ENCODE measurements around the gene IRX2.

IRX2 gene

GRCh38 chr5:2751592-2752021, at the start of gene IRX2:
Gene IRX2, minus strand, starts transcription at chr5:2751677. Its CDS starts 264 bp downstream, at chr5:2751413.
- DNase-seq (ENCODE audit: low read depth, low spot score), result peak; percentile 83
- no CpG with 5 or more reads among the region's 53 CpGs for WGBS (ENCODE audit: insufficient coverage, insufficient read length)
- H3K27ac ChIP-seq (ENCODE audit: low read length), result no peak within 1 kb of the TSS
- H3K4me3 ChIP-seq (ENCODE audit: low read length), result peak within 1 kb of the TSS; percentile 99
- H3K4me1 ChIP-seq (ENCODE audit: control insufficient read depth, insufficient read depth, low read length), result peaks cover 6% of the 10 kb centered on the region
- H3K36me3 ChIP-seq (ENCODE audit: control insufficient read depth, insufficient read depth, low read length), result peaks cover 19% of the 10 kb centered on the region
- peaks cover 16% of the 10 kb centered on the region for H3K27me3 ChIP-seq (ENCODE audit: control insufficient read depth, insufficient read depth, low read length)
- H3K9me3 ChIP-seq (ENCODE audit: control insufficient read depth, insufficient read depth, low read length), result no peaks in the 10 kb centered on the region

GRCh38 chr5:2800035-2800434, 48.6 kb upstream of the IRX2 start:
- no peak overlapping the region for H3K27ac ChIP-seq (ENCODE audit: low read length)
- no CpG with 5 or more reads among the region's 12 CpGs for WGBS (ENCODE audit: insufficient coverage, insufficient read length)

GRCh38 chr5:2797981-2798380, 46.5 kb upstream of the IRX2 start:
- no peaks in the 10 kb centered on the region for H3K4me1 ChIP-seq (ENCODE audit: control insufficient read depth, insufficient read depth, low read length)
- no CpG with 5 or more reads among the region's 2 CpGs for WGBS (ENCODE audit: insufficient coverage, insufficient read length)
- H3K4me3 ChIP-seq (ENCODE audit: low read length), result no peak overlapping the region
- no peaks in the 10 kb centered on the region for H3K27me3 ChIP-seq (ENCODE audit: control insufficient read depth, insufficient read depth, low read length)
- no peak overlapping the region for H3K27ac ChIP-seq (ENCODE audit: low read length)
- H3K9me3 ChIP-seq (ENCODE audit: control insufficient read depth, insufficient read depth, low read length), result no peaks in the 10 kb centered on the region
- no peak for DNase-seq (ENCODE audit: low read depth, low spot score)
- no peaks in the 10 kb centered on the region for H3K36me3 ChIP-seq (ENCODE audit: control insufficient read depth, insufficient read depth, low read length)

More at GRCh38 chr5:2800035-2800434, 48.6 kb upstream of the IRX2 start:
- no peaks in the 10 kb centered on the region for H3K9me3 ChIP-seq (ENCODE audit: control insufficient read depth, insufficient read depth, low read length)
- H3K4me1 ChIP-seq (ENCODE audit: control insufficient read depth, insufficient read depth, low read length), result no peaks in the 10 kb centered on the region
- no peaks in the 10 kb centered on the region for H3K36me3 ChIP-seq (ENCODE audit: control insufficient read depth, insufficient read depth, low read length)
- H3K4me3 ChIP-seq (ENCODE audit: low read length), result no peak overlapping the region
- no peaks in the 10 kb centered on the region for H3K27me3 ChIP-seq (ENCODE audit: control insufficient read depth, insufficient read depth, low read length)
- DNase-seq (ENCODE audit: low read depth, low spot score), result no peak

GRCh38 chr5:2797160-2797559, 45.7 kb upstream of the IRX2 start:
- Histone ChIP-seq H3K9me3 (ENCODE audit: control insufficient read depth, insufficient read depth, low read length) (no peaks in the 10 kb centered on the region), H3K4me1 (ENCODE audit: control insufficient read depth, insufficient read depth, low read length) (no peaks in the 10 kb centered on the region), H3K27me3 (ENCODE audit: control insufficient read depth, insufficient read depth, low read length) (no peaks in the 10 kb centered on the region), H3K27ac (ENCODE audit: low read length) (no peak overlapping the region), H3K36me3 (ENCODE audit: control insufficient read depth, insufficient read depth, low read length) (no peaks in the 10 kb centered on the region), H3K4me3 (ENCODE audit: low read length) (no peak overlapping the region)
- no peak for DNase-seq (ENCODE audit: low read depth, low spot score)
- no CpG with 5 or more reads among the region's 3 CpGs for WGBS (ENCODE audit: insufficient coverage, insufficient read length)

- H3K9me3 ChIP-seq (ENCODE audit: control insufficient read depth, insufficient read depth, low read length), result no peaks in the 10 kb centered on the region
- H3K36me3 ChIP-seq (ENCODE audit: control insufficient read depth, insufficient read depth, low read length), result no peaks in the 10 kb centered on the region
- peaks cover 1% of the 10 kb centered on the region; the same call in 1 of the 2 replicates for H3K4me1 ChIP-seq (ENCODE audit: control insufficient read depth, insufficient read depth, low read length)
- WGBS (ENCODE audit: insufficient coverage, insufficient read length), result no CpG with 5 or more reads among the region's 3 CpGs
- no peak overlapping the region for H3K4me3 ChIP-seq (ENCODE audit: low read length)
- no peaks in the 10 kb centered on the region for H3K27me3 ChIP-seq (ENCODE audit: control insufficient read depth, insufficient read depth, low read length)
- H3K27ac ChIP-seq (ENCODE audit: low read length), result no peak overlapping the region
- no peak for DNase-seq (ENCODE audit: low read depth, low spot score)
Observed at GRCh38 chr5:2783223-2783622, 31.7 kb upstream of the IRX2 start.

- H3K4me3 ChIP-seq (ENCODE audit: low read length), result no peak overlapping the region
- peaks cover 1% of the 10 kb centered on the region; the same call in 1 of the 2 replicates for H3K4me1 ChIP-seq (ENCODE audit: control insufficient read depth, insufficient read depth, low read length)
- DNase-seq (ENCODE audit: low read depth, low spot score), result no peak
- no peaks in the 10 kb centered on the region for H3K27me3 ChIP-seq (ENCODE audit: control insufficient read depth, insufficient read depth, low read length)
- H3K27ac ChIP-seq (ENCODE audit: low read length), result no peak overlapping the region
- WGBS (ENCODE audit: insufficient coverage, insufficient read length), result no CpG with 5 or more reads among the region's 3 CpGs
- H3K9me3 ChIP-seq (ENCODE audit: control insufficient read depth, insufficient read depth, low read length), result no peaks in the 10 kb centered on the region
- H3K36me3 ChIP-seq (ENCODE audit: control insufficient read depth, insufficient read depth, low read length), result no peaks in the 10 kb centered on the region
Observed at GRCh38 chr5:2782658-2783057, 31.2 kb upstream of the IRX2 start.

- H3K27ac ChIP-seq (ENCODE audit: low read length), result no peak overlapping the region
- H3K27me3 ChIP-seq (ENCODE audit: control insufficient read depth, insufficient read depth, low read length), result no peaks in the 10 kb centered on the region
- no peaks in the 10 kb centered on the region for H3K36me3 ChIP-seq (ENCODE audit: control insufficient read depth, insufficient read depth, low read length)
- no CpG with 5 or more reads among the region's 11 CpGs for WGBS (ENCODE audit: insufficient coverage, insufficient read length)
- peak; percentile 57 for DNase-seq (ENCODE audit: low read depth, low spot score)
- H3K9me3 ChIP-seq (ENCODE audit: control insufficient read depth, insufficient read depth, low read length), result no peaks in the 10 kb centered on the region
- no peak overlapping the region for H3K4me3 ChIP-seq (ENCODE audit: low read length)
- peaks cover 1% of the 10 kb centered on the region; the same call in 1 of the 2 replicates for H3K4me1 ChIP-seq (ENCODE audit: control insufficient read depth, insufficient read depth, low read length)
Observed at GRCh38 chr5:2780421-2781171, 29.1 kb upstream of the IRX2 start.

- Histone ChIP-seq H3K27ac (ENCODE audit: low read length) (no peak overlapping the region), H3K4me3 (ENCODE audit: low read length) (no peak overlapping the region), H3K9me3 (ENCODE audit: control insufficient read depth, insufficient read depth, low read length) (no peaks in the 10 kb centered on the region), H3K4me1 (ENCODE audit: control insufficient read depth, insufficient read depth, low read length) (peaks cover 1% of the 10 kb centered on the region; the same call in 1 of the 2 replicates), H3K27me3 (ENCODE audit: control insufficient read depth, insufficient read depth, low read length) (no peaks in the 10 kb centered on the region), H3K36me3 (ENCODE audit: control insufficient read depth, insufficient read depth, low read length) (no peaks in the 10 kb centered on the region)
- no CpG with 5 or more reads among the region's 9 CpGs for WGBS (ENCODE audit: insufficient coverage, insufficient read length)
- no peak for DNase-seq (ENCODE audit: low read depth, low spot score)
Observed at GRCh38 chr5:2779459-2779858, 28.0 kb upstream of the IRX2 start.

- Histone ChIP-seq H3K36me3 (ENCODE audit: control insufficient read depth, insufficient read depth, low read length) (no peaks in the 10 kb centered on the region), H3K27me3 (ENCODE audit: control insufficient read depth, insufficient read depth, low read length) (no peaks in the 10 kb centered on the region), H3K27ac (ENCODE audit: low read length) (no peak overlapping the region), H3K4me1 (ENCODE audit: control insufficient read depth, insufficient read depth, low read length) (no peaks in the 10 kb centered on the region), H3K4me3 (ENCODE audit: low read length) (no peak overlapping the region), H3K9me3 (ENCODE audit: control insufficient read depth, insufficient read depth, low read length) (no peaks in the 10 kb centered on the region)
- DNase-seq (ENCODE audit: low read depth, low spot score), result no peak
- WGBS (ENCODE audit: insufficient coverage, insufficient read length), result no CpG with 5 or more reads among the region's 20 CpGs
Observed at GRCh38 chr5:2776337-2777302, 25.1 kb upstream of the IRX2 start.

- no peaks in the 10 kb centered on the region for H3K9me3 ChIP-seq (ENCODE audit: control insufficient read depth, insufficient read depth, low read length)
- H3K27ac ChIP-seq (ENCODE audit: low read length), result no peak overlapping the region
- no CpG with 5 or more reads among the region's 6 CpGs for WGBS (ENCODE audit: insufficient coverage, insufficient read length)
- H3K4me1 ChIP-seq (ENCODE audit: control insufficient read depth, insufficient read depth, low read length), result no peaks in the 10 kb centered on the region
- DNase-seq (ENCODE audit: low read depth, low spot score), result no peak
- H3K4me3 ChIP-seq (ENCODE audit: low read length), result no peak overlapping the region
- no peaks in the 10 kb centered on the region for H3K27me3 ChIP-seq (ENCODE audit: control insufficient read depth, insufficient read depth, low read length)
- no peaks in the 10 kb centered on the region for H3K36me3 ChIP-seq (ENCODE audit: control insufficient read depth, insufficient read depth, low read length)
Observed at GRCh38 chr5:2773327-2773726, 21.9 kb upstream of the IRX2 start.
